GM12891 (cell line): ENCODE measurements around the gene CYBRD1.

Source experiments
- POLR2A ChIP-seq: IDR thresholded peaks from 2 replicates; pipeline ENCODE4 v1.6.1; 2011; ENCODE audit warnings: low read depth, low read length, control low read depth
- POLR2AphosphoS5 ChIP-seq: IDR thresholded peaks from 2 replicates; pipeline ENCODE4 v1.6.1; 2011; ENCODE audit warnings: low read depth, low read length, control low read depth

DNA sequence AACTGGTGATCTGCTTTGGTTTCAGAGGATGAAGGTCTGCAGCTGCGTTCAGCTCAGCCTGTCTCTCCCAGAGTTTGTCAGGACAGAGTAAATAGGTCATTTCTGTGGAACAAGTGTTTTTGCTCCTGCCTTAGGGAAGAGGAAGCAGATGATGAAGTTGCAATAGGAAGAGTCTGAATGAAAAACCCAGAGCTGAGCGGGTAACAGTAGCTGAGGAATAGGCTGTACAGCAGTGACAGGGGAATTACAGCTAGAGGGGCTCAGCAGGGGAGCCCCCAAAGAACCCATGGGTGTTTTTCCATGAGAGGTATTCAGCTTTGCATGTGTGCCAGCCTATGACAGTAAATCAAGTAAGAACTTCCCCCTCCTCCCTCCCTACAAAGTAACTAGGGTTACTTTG, 10.3 kb upstream of the CYBRD1 start:
- no peak for TF ChIP-seq POLR2A
- no peak for TF ChIP-seq POLR2AphosphoS5
